GM12874 (cell line): ENCODE measurements around the gene SPATA4.

Experiments
- TF ChIP-seq, protein P1 (sequence below): IDR thresholded peaks from 2 replicates; pipeline ENCODE4 v1.5.1; 2011; ENCODE audit warnings: low read depth, mild to moderate bottlenecking, control low read depth, low read length, moderate library complexity; ENCODE audit not compliant: insufficient read depth

SPATA4 gene

DNA sequence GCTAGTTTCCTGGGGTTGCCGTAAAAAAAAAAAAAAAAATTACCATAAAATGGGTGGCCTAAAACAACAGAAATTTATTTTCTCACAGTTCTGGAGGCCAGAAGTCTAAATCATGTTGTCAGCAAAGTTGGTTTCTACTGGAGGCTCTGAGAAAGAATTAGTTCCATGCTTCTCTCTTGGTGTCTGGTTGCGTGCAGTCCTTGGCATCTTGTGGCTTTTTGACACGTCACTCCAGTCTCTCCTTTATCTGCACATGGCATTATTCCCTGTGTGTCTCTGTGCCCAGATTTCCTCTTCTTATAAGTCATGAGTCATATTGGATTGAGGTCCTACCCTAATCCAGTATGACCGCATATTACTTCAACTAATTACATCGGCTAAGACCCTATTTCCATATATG lies 38.7 kb downstream of the SPATA4 start:
- TF ChIP-seq, protein P1, sequence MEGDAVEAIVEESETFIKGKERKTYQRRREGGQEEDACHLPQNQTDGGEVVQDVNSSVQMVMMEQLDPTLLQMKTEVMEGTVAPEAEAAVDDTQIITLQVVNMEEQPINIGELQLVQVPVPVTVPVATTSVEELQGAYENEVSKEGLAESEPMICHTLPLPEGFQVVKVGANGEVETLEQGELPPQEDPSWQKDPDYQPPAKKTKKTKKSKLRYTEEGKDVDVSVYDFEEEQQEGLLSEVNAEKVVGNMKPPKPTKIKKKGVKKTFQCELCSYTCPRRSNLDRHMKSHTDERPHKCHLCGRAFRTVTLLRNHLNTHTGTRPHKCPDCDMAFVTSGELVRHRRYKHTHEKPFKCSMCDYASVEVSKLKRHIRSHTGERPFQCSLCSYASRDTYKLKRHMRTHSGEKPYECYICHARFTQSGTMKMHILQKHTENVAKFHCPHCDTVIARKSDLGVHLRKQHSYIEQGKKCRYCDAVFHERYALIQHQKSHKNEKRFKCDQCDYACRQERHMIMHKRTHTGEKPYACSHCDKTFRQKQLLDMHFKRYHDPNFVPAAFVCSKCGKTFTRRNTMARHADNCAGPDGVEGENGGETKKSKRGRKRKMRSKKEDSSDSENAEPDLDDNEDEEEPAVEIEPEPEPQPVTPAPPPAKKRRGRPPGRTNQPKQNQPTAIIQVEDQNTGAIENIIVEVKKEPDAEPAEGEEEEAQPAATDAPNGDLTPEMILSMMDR: no peak

DNA sequence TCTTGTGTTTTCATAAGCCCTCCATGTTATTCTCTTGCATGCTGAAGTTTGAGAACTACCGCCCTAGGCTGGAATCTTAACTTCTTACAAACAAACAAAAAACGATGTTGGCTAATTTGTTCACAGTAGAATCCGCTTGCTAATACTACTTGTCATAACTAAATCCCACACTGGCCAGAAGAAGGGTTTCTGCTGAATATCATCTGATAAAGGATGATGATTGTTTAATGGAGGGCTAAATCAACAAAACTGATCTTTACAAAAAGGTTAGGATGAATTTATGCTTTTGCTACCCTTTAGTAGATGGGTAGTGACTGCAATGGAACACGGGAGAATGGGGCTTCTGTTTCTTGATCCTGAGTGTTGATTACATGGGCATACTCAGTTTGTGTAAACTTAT lies 42.3 kb downstream of the SPATA4 start:
- TF ChIP-seq, protein P1: no peak

DNA sequence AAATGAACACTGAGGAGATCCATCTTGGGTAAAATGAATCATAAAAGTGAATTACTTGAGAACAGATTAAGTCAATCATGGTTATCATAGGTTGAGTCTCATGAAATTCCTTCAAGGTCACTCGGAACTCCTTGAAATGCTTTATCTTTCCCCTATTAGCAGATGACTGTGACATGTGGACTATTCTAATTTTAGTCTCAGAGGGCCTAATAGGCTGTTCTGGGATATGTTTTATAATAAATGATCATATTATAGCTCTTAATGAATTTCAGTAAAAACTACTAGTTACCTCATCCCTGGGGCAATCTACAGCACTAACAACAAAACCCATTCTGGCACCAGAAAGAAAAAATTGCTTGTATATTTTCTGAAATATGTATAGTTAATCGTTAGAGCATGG lies 44.7 kb downstream of the SPATA4 start:
- TF ChIP-seq, protein P1: no peak

DNA sequence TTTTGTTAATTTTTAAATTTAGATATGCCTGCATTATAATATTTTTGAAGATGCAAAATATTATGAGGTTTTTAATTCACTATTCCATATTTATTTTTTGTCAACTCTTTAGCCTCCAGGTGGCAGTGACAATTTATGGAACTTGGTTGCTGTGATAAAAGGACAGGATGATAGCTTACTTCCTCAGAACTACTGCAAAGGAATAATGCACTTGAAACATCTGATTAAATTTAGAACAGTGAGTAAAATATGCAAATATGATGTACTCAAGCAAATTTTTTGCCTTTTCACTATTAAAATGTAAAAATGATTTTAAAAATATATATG lies 45.1 kb downstream of the SPATA4 start:
- TF ChIP-seq, protein P1: no peak

DNA sequence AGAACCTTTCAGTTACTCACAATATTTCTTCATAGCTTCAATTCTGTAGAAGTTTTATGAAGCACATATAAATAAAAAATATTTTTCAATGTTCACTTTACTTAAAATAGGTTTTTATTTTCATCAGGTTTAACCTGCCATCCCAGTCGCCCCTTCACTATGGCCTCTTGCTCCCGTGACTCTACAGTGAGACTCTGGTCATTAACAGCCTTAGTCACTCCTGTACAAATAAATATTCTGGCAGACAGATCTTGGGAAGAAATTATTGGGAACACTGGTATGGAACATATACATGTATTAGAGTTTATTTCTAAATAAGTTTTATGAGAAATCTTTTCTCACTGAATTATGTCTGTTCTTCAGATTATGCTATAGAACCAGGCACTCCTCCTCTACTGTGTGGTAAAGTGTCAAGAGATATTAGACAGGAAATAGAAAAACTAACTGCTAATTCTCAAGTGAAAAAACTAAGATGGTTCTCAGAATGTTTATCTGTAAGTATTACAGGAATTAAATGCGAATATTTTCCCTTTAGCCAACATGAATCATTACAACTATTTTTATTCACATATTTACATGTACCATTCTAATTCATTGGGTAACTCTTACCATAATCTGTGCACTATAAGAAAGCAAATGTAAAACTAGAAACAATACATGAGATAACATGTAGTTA lies 45.6 kb downstream of the SPATA4 start:
- TF ChIP-seq, protein P1: no peak

DNA sequence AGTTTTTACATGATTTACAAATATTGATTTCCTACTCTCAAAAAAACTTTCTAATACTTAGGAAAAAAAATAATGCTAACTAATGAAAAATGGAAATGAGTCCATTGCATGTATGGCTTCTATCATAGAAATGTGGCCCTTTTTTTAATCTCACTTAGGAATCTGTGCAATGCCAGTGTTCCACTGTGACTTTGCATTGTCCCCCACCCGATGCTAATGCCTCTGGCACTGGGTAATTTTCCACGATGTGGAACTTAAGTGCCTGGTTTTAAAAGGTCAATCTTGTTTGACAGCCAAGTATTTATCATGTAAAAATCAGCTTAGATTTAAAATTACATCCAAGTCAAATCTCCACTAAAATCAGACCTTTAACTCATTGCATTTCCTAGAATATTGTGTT lies 53.1 kb downstream of the SPATA4 start:
- TF ChIP-seq, protein P1: no peak

DNA sequence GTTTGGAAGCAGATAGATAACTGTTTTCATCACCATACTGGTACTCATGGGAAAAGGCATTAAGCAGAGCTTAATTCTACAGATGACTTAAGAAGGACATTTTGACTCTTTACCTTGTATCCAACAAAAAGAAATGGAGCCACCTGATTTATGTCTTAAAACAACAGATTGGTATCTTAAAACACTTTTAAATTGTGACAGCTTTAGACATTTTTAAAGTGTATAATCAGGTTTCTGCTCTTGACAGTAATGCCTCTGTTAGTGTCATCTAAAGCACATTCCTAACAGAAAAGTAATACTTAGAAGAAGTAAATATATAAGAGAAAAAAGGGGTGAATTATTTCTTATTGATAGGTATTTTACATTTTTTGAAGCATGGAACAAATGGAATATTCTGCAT lies 55.9 kb downstream of the SPATA4 start:
- TF ChIP-seq, protein P1: no peak

DNA sequence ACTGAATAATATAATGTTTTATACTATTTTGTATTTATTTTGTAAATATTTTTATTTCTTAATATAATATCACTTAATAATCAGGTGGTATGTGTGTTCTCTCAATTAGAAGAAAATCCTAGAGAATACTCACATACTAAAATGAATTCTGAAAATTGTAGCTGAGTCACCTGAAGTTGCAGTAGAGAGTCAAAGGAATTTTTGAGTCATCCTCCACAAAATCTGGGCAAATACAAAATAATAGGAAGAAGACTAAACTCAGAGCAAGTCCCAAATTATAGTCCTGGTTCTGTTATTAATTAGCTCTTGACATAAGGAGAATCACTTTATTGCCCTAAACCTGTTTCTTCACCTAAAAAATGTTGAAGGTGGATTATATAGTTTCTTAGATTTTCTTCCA lies 57.8 kb downstream of the SPATA4 start:
- TF ChIP-seq, protein P1: no peak
